C4-2B (cell line): ENCODE data around the gene SEMA3F.

ENCODE experiments used
- CTCF ChIP-seq: fragments of 450-650 bp; conservative IDR thresholded peaks from 2 replicates; pipeline ENCODE4 v1.5.1; 2017; ENCODE audit warnings: mild to moderate bottlenecking
- ZFX ChIP-seq: fragments of 450-650 bp; IDR thresholded peaks from 2 replicates; pipeline ENCODE4 v1.6.1; 2017

- TF ChIP-seq CTCF (no peak), ZFX (no peak)
Measured at GRCh38 chr3:50204804-50205412, 49.8 kb downstream of the SEMA3F start, which contains the start of gene SLC38A3.
